Skeletal muscle tissue (tissue), 4 donors: ENCODE measurements around the gene ENC1. TPM values are rescaled to one million over a fixed set of nuclear protein-coding genes. Genes with fewer than 3 reads are reported as not detected.

Experiments used
- H3K27ac ChIP-seq: one replicate; pipeline ENCODE4 v1.7.0; 2013; ENCODE audit warnings: mild to moderate bottlenecking, low read depth, low read length, inconsistent platforms
- H3K27me3 ChIP-seq, 3 donors: one replicate each; pipeline ENCODE4 v1.7.0; 2013; ENCODE audit warnings: low read length in 3 of 3; ENCODE audit not compliant: control insufficient read depth in 3 of 3, insufficient read depth in 3 of 3
- H3K36me3 ChIP-seq, 3 donors: one replicate each; pipeline ENCODE4 v1.7.0; 2013; ENCODE audit warnings: low read length in 3 of 3; ENCODE audit not compliant: control insufficient read depth in 3 of 3, insufficient read depth in 3 of 3
- H3K4me1 ChIP-seq, 3 donors: one replicate each; pipeline ENCODE4 v1.7.0; 2013; ENCODE audit warnings: low read length in 3 of 3, mild to moderate bottlenecking in 3 of 3; ENCODE audit not compliant: control insufficient read depth in 3 of 3, insufficient read depth in 3 of 3
- H3K4me3 ChIP-seq, 3 donors: one replicate each; pipeline ENCODE4 v1.7.0; 2013; ENCODE audit warnings: low read length in 3 of 3
- H3K9ac ChIP-seq, 3 donors: one replicate each; pipeline ENCODE4 v1.7.0; 2013; ENCODE audit warnings: low read length in 3 of 3, mild to moderate bottlenecking in 3 of 3, moderate library complexity in 2 of 3, low read depth in 1 of 3
- H3K9me3 ChIP-seq, 3 donors: one replicate each; pipeline ENCODE4 v1.7.0; 2013; ENCODE audit warnings: low read length in 3 of 3; ENCODE audit not compliant: control insufficient read depth in 3 of 3
- total RNA-seq: library from RNA; depleted of rRNA; stranded (reverse); fragments of >200 nt; gene quantifications from one replicate; pipeline ENCODE4 v1.2.3, GENCODE V29; 2014
- donor health status: Osteomylitis.

Gene ENC1
- total RNA-seq, 1 donor from 2014 or later: 35.5 TPM

- Histone ChIP-seq H3K27ac (no peak overlapping the region), H3K4me3 (no peak overlapping the region), H3K4me1 (peaks cover 2 to 7% (median 5%) of the 10 kb centered on the region in 3 donors), H3K9me3 (no peaks in the 10 kb centered on the region), H3K9ac (no peak overlapping the region), H3K36me3 (no peaks in the 10 kb centered on the region), H3K27me3 (no peaks in the 10 kb centered on the region)
These were observed 59.8 kb downstream of the ENC1 start for GRCh38 chr5:74580729-74581109.

DNA sequence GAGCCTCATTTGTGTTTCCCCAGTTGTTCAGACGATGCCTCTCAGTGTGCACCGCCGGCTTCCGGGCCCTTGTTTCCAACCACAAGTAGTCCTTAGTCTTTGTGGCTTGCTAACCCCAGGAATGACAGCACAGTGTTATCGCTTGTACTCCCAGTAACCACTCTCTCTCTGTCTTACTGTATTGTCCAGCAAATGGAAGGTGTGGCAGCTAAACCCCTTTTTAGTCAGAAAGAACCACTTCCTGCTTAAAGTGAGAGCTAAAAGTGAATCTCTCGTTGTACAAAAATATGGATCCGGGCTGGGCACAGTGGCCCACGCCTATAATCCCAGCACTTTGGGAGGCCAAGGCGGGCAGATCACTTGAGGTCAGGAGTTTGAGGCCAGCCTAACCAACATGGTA is 61.3 kb downstream of the ENC1 start:
- H3K27ac ChIP-seq: no peak overlapping the region
- H3K4me3 ChIP-seq: no peak overlapping the region
- H3K27me3 ChIP-seq: no peaks in the 10 kb centered on the region
- H3K36me3 ChIP-seq: no peaks in the 10 kb centered on the region
- H3K9me3 ChIP-seq: no peaks in the 10 kb centered on the region
- H3K9ac ChIP-seq: no peak overlapping the region
- H3K4me1 ChIP-seq: peaks cover 2 to 7% (median 5%) of the 10 kb centered on the region in 3 donors

GRCh38 chr5:74578356-74579044 is 62.0 kb downstream of the ENC1 start:
- Histone ChIP-seq H3K9me3 (no peaks in the 10 kb centered on the region), H3K4me1 (peaks cover 2 to 7% (median 5%) of the 10 kb centered on the region in 3 donors), H3K36me3 (no peaks in the 10 kb centered on the region), H3K27ac (no peak overlapping the region), H3K27me3 (no peaks in the 10 kb centered on the region), H3K9ac (no peak overlapping the region), H3K4me3 (no peak overlapping the region)

Other genes with a start within 250 kb of the ENC1 start
- gene HEXB, start 44.5 kb upstream of the ENC1 start, total RNA-seq: 42.3 TPM
- gene GFM2, start 126.4 kb upstream of the ENC1 start, total RNA-seq: 31.8 TPM
- gene NSA2, start 126.5 kb upstream of the ENC1 start, total RNA-seq: 45.9 TPM
- gene FAM169A, start 225.7 kb upstream of the ENC1 start, total RNA-seq: 0.52 TPM